K562 (cell line): Measurements from ENCODE around the gene PLA2R1. TPM values are rescaled to one million over a fixed set of nuclear protein-coding genes. Genes with fewer than 3 reads are reported as not detected.

Source experiments
- ATAC-seq: fragments of 200-7000 bp; cut with Tn5 transposase; 3 replicates; pipeline ENCODE4 v1.9.1; 2020; ENCODE audit warnings: moderate library complexity
- BruUV-seq: library from RNA; stranded (reverse); fragments of 400-500 nt; replicated peaks from 2 replicates; lab custom pipeline; 2021; lab: Mats Ljungman, UMichigan
- CTCF ChIA-PET: fragments of 300-600 bp; formaldehyde crosslinking; extraction: SDS; loops from one replicate; lab custom pipeline; 2021; ENCODE audit warnings: low intra/inter-chr PET ratio; lab: Yijun Ruan, JAX
- POLR2A ChIA-PET: fragments of 300-600, 350-650 bp; sonication (Branson Sonifier 250); formaldehyde crosslinking; extraction: SDS; loops from one replicate; lab custom pipeline; 2021; ENCODE audit warnings: antibody characterized with exemption, inconsistent platforms; lab: Yijun Ruan, JAX
- DNase-seq, 4 experiments: peaks; one replicate each; pipeline versions ENCODE4 v3.0.0 to v3.0.0-alpha.2; 2011 to 2018; ENCODE audit warnings: low spot score in 3 of 4, mixed read lengths in 3 of 4; ENCODE audit errors: extremely low read depth in 1 of 4
- FAIRE-seq: peaks from 2 replicates; lab custom pipeline; 2011; peaks lifted over from hg19 to GRCh38; lab: Jason Lieb, UNC
- H2AFZ ChIP-seq: 2 replicates; pipeline ENCODE4 v1.6.0; 2011; ENCODE audit warnings: low read depth, low read length, control low read depth, inconsistent platforms
- H3K27ac ChIP-seq: fragments of 200-600 bp; 3 replicates; pipeline ENCODE4 v1.8.0; 2011; ENCODE audit warnings: low read depth, mild to moderate bottlenecking, control low read depth, inconsistent platforms, low read length, moderate library complexity, mixed read lengths; ENCODE audit errors: extremely low read depth
- H3K27me3 ChIP-seq, 2 experiments: fragments of 300-600 bp in 1 of 2; 2 replicates in 1 of 2; 3 replicates in 1 of 2; pipeline versions ENCODE4 v1.6.0 to v1.8.0; 2011; ENCODE audit warnings: inconsistent platforms in 2 of 2, low read length in 2 of 2, mild to moderate bottlenecking in 1 of 2, mixed read lengths in 1 of 2, moderate library complexity in 1 of 2; ENCODE audit not compliant: control insufficient read depth in 2 of 2, insufficient read depth in 2 of 2
- H3K36me3 ChIP-seq: fragments of 300-600 bp; 3 replicates; pipeline ENCODE4 v1.8.0; 2011; ENCODE audit warnings: mild to moderate bottlenecking, low read length, inconsistent platforms; ENCODE audit not compliant: control insufficient read depth, insufficient read depth
- H3K4me1 ChIP-seq, 2 experiments: fragments of 200-600 bp in 1 of 2; replicated peaks in 1 of 2; 2 replicates in 1 of 2; 3 replicates in 1 of 2; pipeline versions ENCODE4 v1.5.1 to v1.8.0; 2011; ENCODE audit warnings: inconsistent platforms in 2 of 2, low read length in 2 of 2, mild to moderate bottlenecking in 1 of 2, mixed read lengths in 1 of 2, moderate library complexity in 1 of 2; ENCODE audit not compliant: control insufficient read depth in 2 of 2, insufficient read depth in 2 of 2
- H3K4me2 ChIP-seq: 2 replicates; pipeline ENCODE4 v1.6.1; 2011; ENCODE audit warnings: low read length, control low read depth, inconsistent platforms, mixed read lengths; ENCODE audit not compliant: insufficient read depth
- H3K4me3 ChIP-seq: fragments of 200-600 bp; sonication (generic), shearing (Covaris generic); 2 replicates; pipeline ENCODE4 v1.5.1; 2016; ENCODE audit warnings: control low read depth, inconsistent platforms
- H3K79me2 ChIP-seq: fragments of 200-600 bp; 3 replicates; pipeline ENCODE4 v1.8.0; 2011; ENCODE audit warnings: low read length, inconsistent platforms; ENCODE audit not compliant: control insufficient read depth, insufficient read depth
- H3K9ac ChIP-seq, 2 experiments: 2 replicates each; pipeline versions ENCODE4 v1.6.0 to v1.6.1; 2011; ENCODE audit warnings: low read depth in 2 of 2, low read length in 2 of 2, control low read depth in 1 of 2, inconsistent platforms in 1 of 2, mild to moderate bottlenecking in 1 of 2, mixed read lengths in 1 of 2; ENCODE audit not compliant: insufficient read depth in 1 of 2
- H3K9me1 ChIP-seq: one replicate; pipeline ENCODE4 v1.6.0; 2011; ENCODE audit warnings: inconsistent platforms, mild to moderate bottlenecking, low read length, moderate library complexity; ENCODE audit not compliant: control insufficient read depth, insufficient read depth
- H3K9me3 ChIP-seq: replicated peaks from 2 replicates; pipeline ENCODE4 v1.5.1; 2011; ENCODE audit warnings: low read depth, low read length, inconsistent platforms; ENCODE audit not compliant: control insufficient read depth, insufficient read depth
- H4K20me1 ChIP-seq: replicated peaks from 2 replicates; pipeline ENCODE4 v1.6.1; 2011; ENCODE audit warnings: low read length, inconsistent platforms, mixed read lengths; ENCODE audit not compliant: control insufficient read depth, insufficient read depth
- HIVEP1 ChIP-seq: fragments of 250-450 bp; sonication (Bioruptor Pico); IDR thresholded peaks from 2 replicates; pipeline ENCODE4 v1.4.0; 2020; ENCODE audit warnings: mild to moderate bottlenecking
- NFIC ChIP-seq: fragments of 450-650 bp; IDR thresholded peaks from 2 replicates; pipeline ENCODE4 v1.6.1; 2017; ENCODE audit warnings: mild to moderate bottlenecking, inconsistent platforms
- NFIX ChIP-seq: fragments of 250-450 bp; sonication (Bioruptor Pico); IDR thresholded peaks from 2 replicates; pipeline ENCODE4 v1.4.0; 2020; ENCODE audit warnings: low read depth, mild to moderate bottlenecking, moderate library complexity
- NR1H2 ChIP-seq: sonication (generic); formaldehyde crosslinking; IDR thresholded peaks from 2 replicates; pipeline ENCODE4 v1.4.0; 2020; ENCODE audit warnings: mild to moderate bottlenecking, missing genetic modification reagents
- NR2C2 ChIP-seq, 2 experiments: fragments of 200-800 bp in 1 of 2; sonication (Bioruptor generic) in 1 of 2; sonication (generic) in 1 of 2; formaldehyde crosslinking in 1 of 2; IDR thresholded peaks; 2 replicates each; pipeline versions ENCODE4 v1.6.1 to v1.8.0; 2016 to 2022; ENCODE audit warnings: mild to moderate bottlenecking in 1 of 2, missing compliant biosample characterization in 1 of 2, missing genetic modification characterization in 1 of 2, missing genetic modification reagents in 1 of 2
- POLR2G ChIP-seq: fragments of 200-400 bp; formaldehyde crosslinking; IDR thresholded peaks from 2 replicates; pipeline ENCODE4 v1.6.1; 2017; ENCODE audit warnings: low read depth, mild to moderate bottlenecking, antibody characterized with exemption, low read length, moderate library complexity
- RBM25 ChIP-seq: fragments of 200-400 bp; formaldehyde crosslinking; IDR thresholded peaks from 2 replicates; pipeline ENCODE4 v1.6.1; 2018; ENCODE audit warnings: low read length, low read depth, moderate library complexity; ENCODE audit not compliant: severe bottlenecking
- SMARCE1 ChIP-seq: fragments of 450-650 bp; IDR thresholded peaks from 2 replicates; pipeline ENCODE4 v1.7.1; 2016; ENCODE audit warnings: mild to moderate bottlenecking
- ZNF23 ChIP-seq: fragments of 250-450 bp; sonication (Bioruptor Pico); IDR thresholded peaks from 2 replicates; pipeline ENCODE4 v1.4.0; 2020; ENCODE audit warnings: mild to moderate bottlenecking
- ZNF584 ChIP-seq: fragments of 200-800 bp; sonication (Bioruptor generic); IDR thresholded peaks from 2 replicates; pipeline ENCODE4 v1.6.1; 2016; ENCODE audit warnings: low read depth, mild to moderate bottlenecking, missing genetic modification characterization, missing compliant biosample characterization
- WGBS: fragments of 100-300 bp; shearing (Covaris generic); methylation state at CpG from one replicate; pipeline ENCODE4 v1.1.6; 2016; ENCODE audit warnings: low coverage, mixed read lengths; ENCODE audit not compliant: insufficient coverage; ENCODE audit errors: missing lambda C conversion rate; 5-methylcytosine and 5-hydroxymethylcytosine counted together
- in situ Hi-C: fragments of 300-500 bp; cut with MboI; formaldehyde crosslinking; loops from 4 replicates; pipeline ENCODE4 v1.15.0; 2018; ENCODE audit warnings: inconsistent platforms, mixed read lengths
- intact Hi-C: fragments of 100-400 bp; cut with micrococcal nuclease; formaldehyde crosslinking; loops from 2 replicates; pipeline ENCODE4 v1.14.2; 2022
- polyA plus RNA-seq, 8 experiments: library from polyadenylated mRNA; depleted of rRNA in 4 of 8; stranded (reverse) in 5 of 8; unstranded in 3 of 8; fragments of >200 nt; fragmentation: Nextera tagmentation in 2 of 8; fragmentation: Illumina TruSeq in 1 of 8; extraction: Ambion mirVana in 2 of 8; extraction: Trizol in 1 of 8; gene quantifications; 2 replicates each; pipeline versions ENCODE4 v1.2.1 to v1.2.3, GENCODE V29; 2011 to 2014; ENCODE audit warnings: inconsistent platforms in 1 of 8, missing spikeins in 1 of 8
- total RNA-seq, 7 experiments: library from RNA; depleted of rRNA in 6 of 7; stranded (reverse); fragments of >200 nt in 6 of 7; fragmentation: Illumina TruSeq in 2 of 7; extraction: Trizol in 2 of 7; gene quantifications; 2 replicates each; pipeline versions ENCODE4 v1.2.1 to v1.2.3, GENCODE V29; 2011 to 2021; ENCODE audit warnings: low replicate concordance in 1 of 7
- TF ChIP-seq, protein P1 (sequence below): fragments of 250-450 bp; sonication (Bioruptor Pico); IDR thresholded peaks from 2 replicates; pipeline ENCODE4 v1.5.0; 2021

Gene PLA2R1
- total and polyA plus RNA-seq, 9 of the 15 experiments (the other 6 are each of a cell fraction or from before 2014, with no cell fraction given) = not detected

- TF ChIP-seq ZNF584 = 0 out of 2 replicates have a peak, but pooled peaks have one; percentile 18
- no peak for TF ChIP-seq NR1H2 (CRISPR knock-in tag)
- TF ChIP-seq, protein P1, sequence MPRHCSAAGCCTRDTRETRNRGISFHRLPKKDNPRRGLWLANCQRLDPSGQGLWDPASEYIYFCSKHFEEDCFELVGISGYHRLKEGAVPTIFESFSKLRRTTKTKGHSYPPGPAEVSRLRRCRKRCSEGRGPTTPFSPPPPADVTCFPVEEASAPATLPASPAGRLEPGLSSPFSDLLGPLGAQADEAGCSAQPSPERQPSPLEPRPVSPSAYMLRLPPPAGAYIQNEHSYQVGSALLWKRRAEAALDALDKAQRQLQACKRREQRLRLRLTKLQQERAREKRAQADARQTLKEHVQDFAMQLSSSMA (CRISPR knock-in tag) = no peak
- TF ChIP-seq ZNF23 = no peak
- TF ChIP-seq SMARCE1 = no peak
- TF ChIP-seq NR2C2 (CRISPR knock-in tag; IDR thresholded peaks at IDR 0.05) = no peak
- peak; percentile 48; the same call in 1 of the 2 replicates for TF ChIP-seq NR2C2 (tag; IDR thresholded peaks at IDR 0.05)
These were observed 169.2 kb downstream of the PLA2R1 start (continued) for GRCh38 chr2:159892990-159893810.

GRCh38 chr2:159891917-159892730 lies 170.3 kb downstream of the PLA2R1 start:
- WGBS = 0% methylated on average over 2 of the region's 2 CpGs
- ATAC-seq (no peak), FAIRE-seq (no peak), DNase-seq (no peak)
- Histone ChIP-seq H3K27me3 (peaks cover 3 to 14% of the 10 kb centered on the region in 2 experiments; a peak in 3 of 5 replicates), H4K20me1 (no peaks in the 10 kb centered on the region), H3K9me3 (no peaks in the 10 kb centered on the region), H3K9me1 (no peaks in the 10 kb centered on the region), H3K27ac (no peak overlapping the region), H3K4me2 (no peak overlapping the region), H3K4me3 (no peak overlapping the region), H2AFZ (no peak overlapping the region), H3K4me1 (no peaks in the 10 kb centered on the region), H3K79me2 (no peaks in the 10 kb centered on the region), H3K36me3 (no peaks in the 10 kb centered on the region), H3K9ac (no peak overlapping the region)
- no TSS peak for BruUV-seq
- in situ Hi-C loops (no loop called here), intact Hi-C loops (no loop called here)
- ChIA-PET POLR2A (no interaction called here), CTCF (no interaction called here)
- TF ChIP-seq NFIC = peak; percentile 69
- TF ChIP-seq NFIX (CRISPR knock-in tag) = peak; percentile 35; the same call in 1 of the 2 replicates
- no peak for TF ChIP-seq POLR2G
- no peak for TF ChIP-seq HIVEP1
- peak; percentile 41 for TF ChIP-seq RBM25
